Activated CD8-positive, alpha-beta memory T cell treated with anti-CD3 and anti-CD28 coated beads for 4 hours (primary cell): Measurements from ENCODE around the gene KCND3.

Experiments
- DNase-seq, 2 donors: peaks; one replicate each; pipeline ENCODE4 v3.0.0-alpha.2; 2020; ENCODE audit warnings: low read depth in 2 of 2

Gene KCND3

GRCh38 chr1:111989531-111990025 lies at the start of gene KCND3:
Gene KCND3 (minus strand): TSS chr1:111989668.
- DNase-seq, result no peak

DNA sequence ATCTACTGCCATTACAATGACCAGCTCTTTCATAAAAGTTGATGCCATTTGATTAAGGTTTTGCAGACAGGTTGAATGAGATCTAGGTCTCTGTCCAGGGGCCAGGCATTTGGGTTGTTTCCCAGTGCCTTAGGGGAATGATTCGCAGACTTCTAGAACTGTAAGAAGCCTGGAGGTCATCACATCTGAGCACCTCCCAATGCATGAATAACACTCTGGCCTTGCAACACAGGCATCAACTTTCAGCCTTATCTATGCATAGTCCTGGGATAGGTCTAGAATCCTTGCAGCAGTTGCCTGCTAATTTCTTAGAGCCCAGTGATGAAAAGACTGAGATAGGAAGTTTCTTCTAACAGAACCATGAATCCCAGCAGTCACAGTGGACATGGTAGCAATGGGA lies 44.8 kb upstream of the KCND3 start:
- no peak for DNase-seq

- DNase-seq, result no peak
Observed at GRCh38 chr1:112033439-112034120, 44.1 kb upstream of the KCND3 start.

GRCh38 chr1:112030157-112030556 lies 40.7 kb upstream of the KCND3 start:
- DNase-seq, result no peak

DNA sequence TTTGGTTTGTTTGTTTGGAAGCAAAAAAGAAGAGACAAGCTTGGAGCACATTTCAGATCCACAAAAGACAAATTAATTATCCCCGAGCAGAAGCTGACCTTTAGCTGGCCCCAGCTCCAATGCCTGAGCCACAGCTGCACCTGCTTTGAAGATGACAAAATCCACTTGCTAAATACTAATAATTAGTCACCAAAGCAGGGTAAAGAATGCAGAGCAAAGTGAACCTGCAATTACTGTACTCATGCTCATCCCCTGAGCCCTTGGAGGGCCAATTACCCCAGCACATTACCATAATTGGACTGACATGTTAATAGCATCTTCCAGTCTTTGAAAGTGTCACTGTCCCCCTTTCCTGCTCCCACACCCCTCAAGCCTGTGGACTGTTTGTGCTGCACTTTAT lies 38.2 kb upstream of the KCND3 start:
- no peak for DNase-seq

DNA sequence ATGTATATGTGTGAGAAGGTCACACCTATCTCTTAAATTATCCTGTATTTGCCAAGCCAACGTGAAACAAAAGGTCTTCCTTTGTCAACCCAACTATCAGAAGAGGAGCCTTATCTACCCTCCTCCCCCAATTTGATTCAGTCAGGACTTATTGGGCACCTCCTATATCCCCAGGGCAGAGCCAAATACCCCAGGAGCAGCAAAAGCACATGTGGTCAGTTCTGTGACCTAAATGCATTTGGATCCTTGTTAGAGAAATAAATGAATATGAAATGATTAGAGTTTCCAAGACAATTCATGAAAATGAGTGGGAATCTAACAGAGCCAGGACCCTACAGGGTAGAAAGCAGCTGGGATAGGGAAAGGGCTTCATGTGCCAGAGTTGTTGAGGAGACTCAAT lies 37.0 kb upstream of the KCND3 start:
- no peak for DNase-seq

DNA sequence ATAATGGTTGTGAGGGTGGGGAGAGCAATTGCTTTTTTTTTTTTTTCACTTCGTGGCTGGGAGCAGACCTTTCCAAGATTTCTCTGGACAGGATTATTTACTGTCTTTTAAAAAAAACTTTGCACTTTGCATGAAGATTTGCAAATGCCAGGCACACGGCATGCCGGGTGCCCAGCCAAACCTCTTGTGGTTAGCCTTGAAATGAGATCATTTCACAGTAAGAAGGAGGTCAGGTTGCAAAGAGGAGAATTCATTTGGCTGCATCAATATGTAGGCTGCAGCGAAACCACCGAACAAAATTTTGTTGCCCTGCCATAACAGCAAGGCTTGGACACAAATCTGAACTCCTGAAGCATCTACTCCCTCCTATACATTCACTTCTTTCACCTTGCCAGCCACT lies 36.5 kb upstream of the KCND3 start:
- DNase-seq, result no peak

DNA sequence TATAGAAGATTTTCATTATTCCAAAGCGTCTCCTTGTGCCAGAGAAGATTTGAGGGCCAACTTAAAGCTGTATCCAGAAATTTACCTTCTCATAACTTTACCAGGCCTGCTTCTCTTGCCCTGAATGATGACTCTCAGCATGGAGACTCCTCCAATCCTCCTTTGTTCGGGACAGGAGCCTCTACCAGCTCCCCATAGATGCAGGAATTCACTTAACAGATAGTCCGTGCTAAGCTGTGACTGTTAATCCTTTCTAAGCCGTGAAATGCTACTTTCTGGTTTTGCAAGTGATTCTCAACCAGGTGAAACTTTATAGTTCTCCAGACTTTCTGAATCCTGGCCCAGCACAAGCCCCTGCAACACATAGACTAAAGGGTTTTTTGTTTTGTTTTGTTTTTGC lies 31.8 kb upstream of the KCND3 start:
- DNase-seq, result no peak

- DNase-seq, result no peak
Observed at GRCh38 chr1:112017183-112017582, 27.7 kb upstream of the KCND3 start.

DNA sequence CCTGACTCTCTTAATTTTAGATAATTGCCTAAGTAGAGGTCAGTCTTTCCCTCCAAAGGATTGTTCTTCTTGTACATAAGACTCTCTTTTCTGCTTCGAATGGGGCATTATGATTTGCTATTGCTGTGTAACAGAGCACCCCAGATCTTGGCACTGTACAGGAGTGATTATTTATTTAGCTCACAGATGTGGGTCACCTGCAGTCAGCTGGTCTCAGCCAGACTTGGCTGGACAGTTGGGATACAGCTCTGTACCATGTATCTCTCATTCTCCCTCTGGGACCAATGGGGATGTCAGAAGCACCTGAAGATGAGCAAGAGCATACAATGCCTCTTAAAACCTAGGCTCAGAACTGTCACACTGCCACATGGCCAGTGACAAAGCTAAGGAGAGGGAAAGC lies 23.4 kb upstream of the KCND3 start:
- DNase-seq, result no peak

GRCh38 chr1:112011202-112011601 lies 21.7 kb upstream of the KCND3 start:
- no peak for DNase-seq

- no peak for DNase-seq
Observed at GRCh38 chr1:112007169-112007568, 17.7 kb upstream of the KCND3 start.

DNA sequence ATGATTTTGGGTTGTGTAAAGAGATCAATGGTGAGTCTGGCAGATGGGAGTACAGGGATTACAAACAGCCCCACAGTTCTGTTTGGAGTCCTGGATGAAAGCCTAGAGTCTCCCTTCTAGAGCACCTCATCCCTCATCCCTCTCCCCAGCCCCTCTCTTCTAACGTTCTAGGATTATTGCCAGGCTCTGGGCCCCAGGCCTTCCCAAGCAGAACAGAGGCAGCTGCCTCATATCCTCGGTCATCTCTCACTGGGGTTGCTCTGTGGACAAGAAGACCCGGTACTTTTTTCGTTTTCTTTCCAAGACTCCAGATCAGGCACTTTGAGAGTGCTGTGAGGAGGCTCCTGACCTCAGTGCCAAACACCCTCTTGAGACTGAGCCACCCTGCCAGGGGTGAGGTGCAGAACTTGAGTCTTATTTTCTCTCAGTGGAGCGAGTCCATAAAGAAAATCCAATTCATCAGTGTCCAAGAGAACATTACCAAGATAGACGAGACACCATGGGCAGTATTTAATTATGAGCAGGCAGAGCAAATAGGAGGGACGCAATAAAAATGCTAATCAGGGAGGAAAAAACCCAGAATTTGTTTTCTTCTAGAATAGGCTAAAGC lies 17.1 kb upstream of the KCND3 start:
- no peak for DNase-seq

- DNase-seq, result no peak
Observed at GRCh38 chr1:112004076-112004475, 14.6 kb upstream of the KCND3 start.

- DNase-seq, result no peak
Observed at GRCh38 chr1:112002514-112002913, 13.0 kb upstream of the KCND3 start.

DNA sequence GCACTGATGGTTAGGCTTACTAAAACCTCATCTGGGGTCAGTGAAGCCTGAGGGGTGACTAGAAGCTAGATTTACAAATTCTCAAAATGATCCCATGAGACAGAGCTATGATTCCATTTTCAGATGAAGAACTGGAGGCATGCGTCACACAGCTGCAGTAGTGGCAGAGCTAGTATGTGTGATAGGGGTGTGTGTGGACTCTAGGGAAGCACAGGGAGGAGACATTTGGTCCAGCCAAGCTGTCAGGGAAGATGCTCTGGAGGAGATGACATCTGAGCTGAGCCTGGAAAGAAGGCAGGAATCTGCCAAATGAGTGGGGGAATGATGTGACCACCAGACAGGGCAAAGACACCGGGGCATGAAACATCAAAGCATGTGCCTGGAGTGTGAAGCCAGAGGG lies 12.0 kb upstream of the KCND3 start:
- no peak for DNase-seq

DNA sequence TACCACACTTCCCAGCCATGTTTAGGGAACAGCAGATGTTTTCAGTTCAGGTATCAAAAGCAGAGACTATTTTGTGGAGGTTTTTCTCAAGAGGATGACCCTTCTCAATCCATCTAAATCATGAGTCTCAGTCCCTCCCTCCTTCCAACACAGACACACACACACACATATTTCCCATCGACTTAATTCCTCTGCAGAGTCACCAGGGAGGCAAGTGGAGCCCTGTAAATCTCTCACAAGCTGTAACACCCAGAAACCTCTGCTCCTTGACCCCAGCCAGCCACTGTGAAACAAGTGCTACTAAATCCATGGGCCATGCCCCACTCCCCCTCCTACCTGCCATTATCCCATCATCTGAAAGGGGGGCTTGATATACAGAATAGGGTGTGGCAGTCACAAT lies 10.6 kb upstream of the KCND3 start:
- DNase-seq, result no peak

GRCh38 chr1:111998332-111998731 lies 8.9 kb upstream of the KCND3 start:
- no peak for DNase-seq

DNA sequence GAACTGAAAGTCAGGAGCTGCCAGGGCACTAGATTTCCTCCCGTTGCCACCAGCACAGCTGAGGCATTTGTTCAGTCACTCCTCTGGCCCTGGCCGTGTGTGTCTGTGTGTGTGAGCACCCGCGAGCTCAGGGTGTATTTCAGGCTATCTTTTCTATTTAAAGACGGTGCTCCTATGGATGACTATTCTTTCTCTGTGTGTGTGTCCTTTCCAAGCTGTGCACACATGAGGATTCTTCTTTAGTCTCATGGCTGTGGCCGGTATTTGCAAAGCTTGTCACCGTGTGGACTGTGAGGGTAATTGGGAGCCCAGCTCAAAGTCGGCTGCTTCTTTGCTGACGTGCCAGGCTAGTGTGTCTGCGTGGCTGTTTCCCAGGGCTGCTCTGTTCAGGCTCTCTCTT lies 3.0 kb upstream of the KCND3 start:
- DNase-seq, result no peak

DNA sequence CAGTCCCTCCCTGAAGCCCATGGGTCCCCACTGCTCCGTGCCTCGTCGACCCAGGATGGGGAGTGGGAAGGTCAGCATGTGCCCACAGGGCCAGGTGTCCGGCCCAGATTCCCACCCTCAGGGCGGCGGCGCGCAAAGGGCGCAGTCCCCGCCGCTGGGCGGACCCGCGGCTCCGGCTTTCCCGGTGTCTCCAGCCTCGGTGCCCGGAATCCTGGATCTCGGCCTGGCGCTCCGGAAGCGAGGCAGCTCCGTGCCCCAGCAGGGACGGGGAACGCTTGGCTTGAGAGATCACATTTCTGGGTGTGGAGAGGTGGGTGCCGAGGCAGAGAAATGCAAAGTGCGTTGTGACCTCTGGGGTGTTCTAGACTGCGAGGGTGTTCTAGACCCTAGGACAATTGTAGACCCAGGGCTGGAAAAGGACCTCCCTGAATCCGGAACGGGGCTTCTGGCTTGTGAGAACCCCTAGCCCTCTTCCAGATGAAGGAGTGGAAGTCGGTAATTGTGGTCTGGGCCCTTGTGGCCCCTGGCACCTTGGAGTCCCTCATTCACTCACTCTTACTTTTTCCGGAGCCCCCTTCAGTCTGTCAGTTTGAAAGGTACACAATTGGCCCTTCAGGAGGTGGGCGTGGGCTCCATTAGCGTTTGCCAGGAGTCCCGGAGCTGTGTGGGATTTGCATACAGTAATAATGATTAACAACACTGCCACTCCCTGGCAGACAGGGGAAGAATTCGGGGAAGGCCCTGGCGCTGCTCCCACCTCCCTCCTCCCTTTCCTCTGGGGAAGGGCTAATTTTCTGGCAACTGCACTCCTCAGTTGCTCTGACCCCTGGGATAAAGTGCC lies 1.6 kb upstream of the KCND3 start:
- no peak for DNase-seq

GRCh38 chr1:111990026-111990877 lies 784 bp upstream of the KCND3 start:
- DNase-seq, result no peak
